ENCODE measurements around the gene ACSM6.
"Not testable (repeated sequence)": the region's sequence is repeated elsewhere in the genome, so short reads cannot be mapped to it uniquely, and the experiment has no call there.

ACSM6 gene

GRCh38 chr10:95193944-95194343 is at the start of gene ACSM6:
ACSM6 (plus strand) TSS chr10:95194238; CDS start chr10:95194486, 248 bp downstream.
- no peak for DNase-seq (ENCODE audit: low spot score)

GRCh38 chr10:95168694-95169093 is 25.3 kb upstream of the ACSM6 start:
- DNase-seq (ENCODE audit: low spot score): no peak

- no peak for DNase-seq (ENCODE audit: low spot score)
Observed at GRCh38 chr10:95169522-95169921, 24.5 kb upstream of the ACSM6 start.

- no peak for DNase-seq (ENCODE audit: low spot score)
Observed at GRCh38 chr10:95170790-95171189, 23.2 kb upstream of the ACSM6 start.

GRCh38 chr10:95171336-95171735 is 22.7 kb upstream of the ACSM6 start:
- DNase-seq (ENCODE audit: low spot score): no peak

- DNase-seq (ENCODE audit: low spot score): no peak
Observed at GRCh38 chr10:95172851-95173250, 21.2 kb upstream of the ACSM6 start.

- DNase-seq (ENCODE audit: low spot score): no peak
Observed at GRCh38 chr10:95176101-95176500, 17.9 kb upstream of the ACSM6 start.

- DNase-seq (ENCODE audit: low spot score): no peak
Observed at GRCh38 chr10:95177429-95177828, 16.6 kb upstream of the ACSM6 start.

- DNase-seq (ENCODE audit: low spot score): no peak
Observed at GRCh38 chr10:95178266-95178665, 15.8 kb upstream of the ACSM6 start.

GRCh38 chr10:95178797-95179196 is 15.2 kb upstream of the ACSM6 start:
- DNase-seq (ENCODE audit: low spot score): no peak

GRCh38 chr10:95181726-95182125 is 12.3 kb upstream of the ACSM6 start:
- no peak for DNase-seq (ENCODE audit: low spot score)

GRCh38 chr10:95183271-95184230 is 10.5 kb upstream of the ACSM6 start:
- peak; percentile 81 for DNase-seq (ENCODE audit: low spot score)

GRCh38 chr10:95187617-95188016 is 6.4 kb upstream of the ACSM6 start:
- no peak for DNase-seq (ENCODE audit: low spot score)

GRCh38 chr10:95188593-95188992 is 5.4 kb upstream of the ACSM6 start:
- DNase-seq (ENCODE audit: low spot score): no peak

GRCh38 chr10:95196046-95196445 is 2.0 kb downstream of the ACSM6 start:
- no peak for DNase-seq (ENCODE audit: low spot score)

GRCh38 chr10:95201736-95202135 is 7.7 kb downstream of the ACSM6 start:
- DNase-seq (ENCODE audit: low spot score): no peak

- not testable (repeated sequence) for DNase-seq (ENCODE audit: low spot score)
Observed at GRCh38 chr10:95202865-95203264, 8.8 kb downstream of the ACSM6 start.

- DNase-seq (ENCODE audit: low spot score): no peak
Observed at GRCh38 chr10:95208702-95209391, 14.8 kb downstream of the ACSM6 start.

GRCh38 chr10:95209509-95210127 is 15.6 kb downstream of the ACSM6 start:
- no peak for DNase-seq (ENCODE audit: low spot score)

- DNase-seq (ENCODE audit: low spot score): no peak
Observed at GRCh38 chr10:95211606-95212279, 17.7 kb downstream of the ACSM6 start.

- no peak for DNase-seq (ENCODE audit: low spot score)
Observed at GRCh38 chr10:95214369-95214768, 20.3 kb downstream of the ACSM6 start.

- no peak for DNase-seq (ENCODE audit: low spot score)
Observed at GRCh38 chr10:95214793-95215192, 20.8 kb downstream of the ACSM6 start.
